CD14-positive monocyte (primary cell): ENCODE measurements around the gene TNNT1. TPM values are rescaled to one million over a fixed set of nuclear protein-coding genes. Genes with fewer than 3 reads are reported as not detected.

Source experiments
- DNase-seq, 3 donors: peaks; one replicate each; pipeline ENCODE4 v3.0.0-alpha.2; 2011 to 2022
- H2AFZ ChIP-seq: 2 replicates; pipeline ENCODE4 v1.6.0; 2012; ENCODE audit warnings: mild to moderate bottlenecking, low read depth, low read length, inconsistent platforms; ENCODE audit not compliant: insufficient read depth, poor library complexity, severe bottlenecking
- H3K27ac ChIP-seq, 2 donors: 1 replicate in 1 of 2; 2 replicates in 1 of 2; pipeline ENCODE4 v1.5.1; 2012 to 2013; ENCODE audit warnings: low read length in 2 of 2, control low read depth in 1 of 2, inconsistent platforms in 1 of 2, low read depth in 1 of 2, mild to moderate bottlenecking in 1 of 2
- H3K27me3 ChIP-seq, 2 donors: one replicate each; pipeline versions ENCODE4 v1.6.0 to v1.6.1; 2011 to 2013; ENCODE audit warnings: low read length in 2 of 2; ENCODE audit not compliant: control insufficient read depth in 2 of 2, insufficient read depth in 2 of 2
- H3K36me3 ChIP-seq, 2 donors: replicated peaks in 1 of 2; 1 replicate in 1 of 2; 2 replicates in 1 of 2; pipeline versions ENCODE4 v1.5.1 to v1.6.1; 2012 to 2013; ENCODE audit warnings: low read length in 2 of 2, control low read depth in 1 of 2, inconsistent platforms in 1 of 2, mild to moderate bottlenecking in 1 of 2; ENCODE audit not compliant: insufficient read depth in 2 of 2, control insufficient read depth in 1 of 2
- H3K4me1 ChIP-seq, 2 donors: 1 replicate in 1 of 2; 2 replicates in 1 of 2; pipeline versions ENCODE4 v1.5.1 to v1.6.1; 2012 to 2013; ENCODE audit warnings: low read length in 2 of 2, control low read depth in 1 of 2, inconsistent platforms in 1 of 2, mild to moderate bottlenecking in 1 of 2, moderate library complexity in 1 of 2; ENCODE audit not compliant: insufficient read depth in 2 of 2, control insufficient read depth in 1 of 2
- H3K4me2 ChIP-seq: replicated peaks from 2 replicates; pipeline ENCODE3; 2012; ENCODE audit warnings: low read length, moderate library complexity, mild to moderate bottlenecking; ENCODE audit not compliant: poor library complexity, severe bottlenecking; ENCODE audit errors: extremely low read depth
- H3K4me3 ChIP-seq, 3 experiments: fragments of 200-600 bp in 1 of 3; sonication (generic) in 1 of 3; replicated peaks in 1 of 3; 1 replicate in 2 of 3; 2 replicates in 1 of 3; pipeline ENCODE4 v1.5.1; 2011 to 2013; ENCODE audit warnings: low read length in 3 of 3, mild to moderate bottlenecking in 3 of 3, control low read depth in 2 of 3, low read depth in 2 of 3, inconsistent platforms in 1 of 3, moderate library complexity in 1 of 3
- H3K79me2 ChIP-seq: 2 replicates; pipeline ENCODE4 v1.6.0; 2012; ENCODE audit warnings: mild to moderate bottlenecking, control low read depth, inconsistent platforms, low read length, moderate library complexity; ENCODE audit not compliant: insufficient read depth
- H3K9ac ChIP-seq: 2 replicates; pipeline ENCODE4 v1.6.0; 2017; ENCODE audit warnings: low read length, mild to moderate bottlenecking; ENCODE audit not compliant: insufficient read depth, poor library complexity, severe bottlenecking
- H3K9me3 ChIP-seq, 2 donors: replicated peaks in 1 of 2; 1 replicate in 1 of 2; 2 replicates in 1 of 2; pipeline versions ENCODE4 v1.5.1 to v1.6.1; 2012 to 2013; ENCODE audit warnings: low read length in 2 of 2, control low read depth in 1 of 2; ENCODE audit not compliant: control insufficient read depth in 1 of 2, insufficient read depth in 1 of 2
- H4K20me1 ChIP-seq: 2 replicates; pipeline ENCODE4 v1.6.0; 2012; ENCODE audit warnings: mild to moderate bottlenecking, low read length, control low read depth, moderate library complexity; ENCODE audit not compliant: insufficient read depth
- H3K27ac Mint-ChIP-seq, 7 donors: one replicate each; pipeline ENCODE4 v1.8.0; 2020; ENCODE audit warnings: mild to moderate bottlenecking in 7 of 7, mixed read lengths in 7 of 7, moderate library complexity in 6 of 7, inconsistent platforms in 2 of 7
- H3K27me3 Mint-ChIP-seq, 3 donors: one replicate each; pipeline ENCODE4 v1.8.0; 2021 to 2022; ENCODE audit warnings: low read depth in 3 of 3, mild to moderate bottlenecking in 3 of 3, mixed read lengths in 3 of 3, moderate library complexity in 3 of 3, inconsistent platforms in 1 of 3
- H3K36me3 Mint-ChIP-seq, 2 donors: one replicate each; pipeline ENCODE4 v1.8.0; 2020; ENCODE audit warnings: mixed read lengths in 2 of 2, inconsistent platforms in 1 of 2, mild to moderate bottlenecking in 1 of 2
- H3K4me1 Mint-ChIP-seq: one replicate; pipeline ENCODE4 v1.8.0; 2020; ENCODE audit warnings: mild to moderate bottlenecking, mixed read lengths
- H3K4me3 Mint-ChIP-seq, 2 donors: one replicate each; pipeline ENCODE4 v1.8.0; 2020; ENCODE audit warnings: mild to moderate bottlenecking in 2 of 2, mixed read lengths in 2 of 2, moderate library complexity in 1 of 2
- H3K9me3 Mint-ChIP-seq, 7 donors: one replicate each; pipeline ENCODE4 v1.8.0; 2020 to 2022; ENCODE audit warnings: mixed read lengths in 7 of 7, mild to moderate bottlenecking in 6 of 7, moderate library complexity in 6 of 7, inconsistent platforms in 2 of 7
- CTCF ChIP-seq: fragments of 200-600 bp; IDR thresholded peaks from one replicate; pipeline ENCODE4 v1.8.0; 2022; ENCODE audit warnings: antibody characterized with exemption, mild to moderate bottlenecking
- WGBS: methylation state at CpG from one replicate; pipeline ENCODE4 v1.1.5; 2013; ENCODE audit warnings: missing lambda C conversion rate; ENCODE audit not compliant: insufficient coverage; 5-methylcytosine and 5-hydroxymethylcytosine counted together
- intact Hi-C, 2 donors: fragments of 100-400 bp; cut with micrococcal nuclease; formaldehyde crosslinking; loops; one replicate each; pipeline versions ENCODE4 v1.15.0 to v1.15.1; 2023
- polyA plus RNA-seq, 3 donors: library from polyadenylated mRNA; depleted of rRNA in 1 of 3; unstranded in 2 of 3; stranded (reverse) in 1 of 3; fragments of 300-500 nt in 2 of 3; fragments of >200 nt in 1 of 3; fragmentation: Illumina TruSeq in 2 of 3; gene quantifications; 1 replicate in 2 of 3; 2 replicates in 1 of 3; pipeline ENCODE4 v1.2.3, GENCODE V29; 2012 to 2021

The TNNT1 gene
- polyA plus RNA-seq, 3 donors: 9.4 to 41.9 (median 9.8) TPM

GRCh38 chr19:55160128-55160985, 11.4 kb upstream of the TNNT1 start:
- intact Hi-C loops: loop anchor here in 1 of 2 donors (10.0 kb wide), 1 partner anchor 76 kb away; no protein-coding TSS in a partner anchor
- Histone ChIP-seq H3K4me3 (no peak overlapping the region), H3K27me3 (peaks cover 16 to 79% of the 10 kb centered on the region in 2 donors)

More at GRCh38 chr19:55160128-55160985, 11.4 kb upstream of the TNNT1 start:
- Histone ChIP-seq H3K4me1 (peaks cover 5 to 17% of the 10 kb centered on the region in 2 donors), H3K79me2 (no peaks in the 10 kb centered on the region), H4K20me1 (no peaks in the 10 kb centered on the region), H3K9ac (no peak overlapping the region), H3K9me3 (peaks cover 4 to 8% of the 10 kb centered on the region in 2 donors), H2AFZ (no peak overlapping the region), H3K27ac (no peak overlapping the region), H3K36me3 (no peaks in the 10 kb centered on the region), H3K4me2 (no peak overlapping the region)
- Mint-ChIP-seq H3K4me3 (peak overlapping the region in 1 of 2 donors; percentile 73), H3K27me3 (peaks cover 65 to 93% (median 88%) of the 10 kb centered on the region in 3 donors), H3K9me3 (peaks cover 3 to 21% (median 15%) of the 10 kb centered on the region in 7 donors), H3K27ac (peak overlapping the region in 2 of 7 donors; percentile 35 to 49), H3K4me1 (peaks cover 7% of the 10 kb centered on the region), H3K36me3 (peaks cover 2 to 6% of the 10 kb centered on the region in 2 donors)
- 4% methylated on average over 28 of the region's 33 CpGs for WGBS
- DNase-seq: peak; percentile 74 to 81 (median 76)
- peak; percentile 88 for TF ChIP-seq CTCF
